MM.1S (cell line): ENCODE data around the gene TPX2.

Experiments used
- EZH2 ChIP-seq: fragments of 300-600 bp; sonication (generic); optimal IDR thresholded peaks from 2 replicates; pipeline ENCODE3; 2017; ENCODE audit warnings: low read depth, mild to moderate bottlenecking, antibody characterized with exemption, low read length, mixed read lengths
- EZH2phosphoT487 ChIP-seq: fragments of 300-600 bp; sonication (generic); IDR thresholded peaks from 2 replicates; pipeline ENCODE4 v1.6.1; 2018; ENCODE audit warnings: antibody characterized with exemption, low read length

GRCh38 chr20:31827059-31827458 lies 88.0 kb downstream of the TPX2 start:
- TF ChIP-seq EZH2phosphoT487 (no peak), EZH2 (no peak)
